Calu3 (cell line): ENCODE measurements around the gene DUSP28. TPM values are rescaled to one million over a fixed set of nuclear protein-coding genes. Genes with fewer than 3 reads are reported as not detected.

ENCODE experiments used
- BruUV-seq: library from RNA; stranded (reverse); fragments of 400-500 nt; replicated peaks from 2 replicates; lab custom pipeline; 2021; lab: Mats Ljungman, UMichigan
- CTCF ChIA-PET: fragments of 300-600 bp; sonication (Branson Sonifier 250); formaldehyde crosslinking; loops from one replicate; lab custom pipeline; 2022; ENCODE audit warnings: antibody characterized with exemption; lab: Charles Lee
- DNase-seq: peaks from one replicate; pipeline ENCODE4 v3.0.0; 2022
- H3K27ac Mint-ChIP-seq: one replicate; pipeline ENCODE4 v1.8.0; 2022; ENCODE audit warnings: mixed read lengths; ENCODE audit not compliant: unreplicated experiment
- H3K27me3 Mint-ChIP-seq: one replicate; pipeline ENCODE4 v1.8.0; 2022; ENCODE audit warnings: mixed read lengths; ENCODE audit not compliant: unreplicated experiment
- H3K36me3 Mint-ChIP-seq: one replicate; pipeline ENCODE4 v1.8.0; 2022; ENCODE audit warnings: mild to moderate bottlenecking, moderate library complexity, mixed read lengths; ENCODE audit not compliant: insufficient read depth, unreplicated experiment
- H3K4me1 Mint-ChIP-seq: one replicate; pipeline ENCODE4 v1.8.0; 2022; ENCODE audit warnings: mild to moderate bottlenecking, low read depth, mixed read lengths; ENCODE audit not compliant: unreplicated experiment
- H3K4me3 Mint-ChIP-seq: one replicate; pipeline ENCODE4 v1.8.0; 2022; ENCODE audit warnings: mild to moderate bottlenecking, low read depth, moderate library complexity, mixed read lengths; ENCODE audit not compliant: unreplicated experiment
- H3K9me3 Mint-ChIP-seq: one replicate; pipeline ENCODE4 v1.8.0; 2022; ENCODE audit warnings: low read depth, mixed read lengths; ENCODE audit not compliant: unreplicated experiment
- intact Hi-C: fragments of 100-400 bp; cut with micrococcal nuclease; formaldehyde crosslinking; loops from one replicate; pipeline ENCODE4 v1.10.0; 2022; ENCODE audit not compliant: unreplicated experiment
- total RNA-seq: library from RNA; stranded (reverse); gene quantifications from 2 replicates; pipeline ENCODE4 v1.2.3, GENCODE V29; 2022
- TF ChIP-seq, protein P1 (sequence below): fragments of 200-600 bp; IDR thresholded peaks from one replicate; pipeline ENCODE4 v1.8.0; 2022; ENCODE audit warnings: antibody characterized with exemption; ENCODE audit not compliant: unreplicated experiment

The DUSP28 gene
- total RNA-seq, 1 experiment from 2014 or later = 8.5 TPM

DNA sequence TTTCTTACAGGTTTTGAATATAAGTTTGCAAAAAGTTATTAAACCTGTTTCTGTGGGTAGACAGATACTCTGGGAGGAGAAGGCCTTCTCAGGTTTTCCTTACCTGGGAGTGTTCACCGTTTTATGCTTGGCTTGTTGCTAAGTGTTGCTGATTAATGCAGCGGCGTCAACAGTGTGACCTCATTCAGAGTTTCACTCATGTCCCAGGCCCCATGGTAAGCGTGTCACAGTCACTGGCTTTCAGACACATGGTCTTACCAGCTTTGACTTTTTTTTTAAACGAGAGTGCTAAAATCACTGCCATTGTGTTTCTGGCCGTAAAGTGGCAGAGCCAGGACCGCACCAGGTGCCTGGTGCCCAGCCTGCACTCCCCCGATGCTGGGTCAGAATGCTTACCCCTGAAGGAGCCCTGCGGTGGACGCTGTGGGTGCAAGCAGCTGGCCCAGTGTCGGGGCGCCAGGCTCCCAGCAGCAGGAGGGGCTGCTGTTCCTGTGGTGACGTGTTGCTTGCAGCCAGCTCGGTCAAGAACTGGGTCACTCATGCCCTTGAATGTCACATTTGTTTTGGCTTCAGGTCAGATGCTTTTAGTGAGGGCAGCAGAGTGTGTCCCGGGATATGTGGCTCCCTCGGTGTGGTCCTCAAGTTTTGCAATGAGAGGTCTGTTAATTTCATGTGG, 29.8 kb downstream of the DUSP28 start:
- no peak overlapping the region for H3K4me3 Mint-ChIP-seq
- no peak overlapping the region for H3K27ac Mint-ChIP-seq
- no peaks in the 10 kb centered on the region for H3K27me3 Mint-ChIP-seq
- CTCF ChIA-PET = interaction anchor here (1.2 kb wide), 1 partner anchor 16 kb away, joined by 3 read pairs; no protein-coding TSS in a partner anchor
- TF ChIP-seq, protein P1, sequence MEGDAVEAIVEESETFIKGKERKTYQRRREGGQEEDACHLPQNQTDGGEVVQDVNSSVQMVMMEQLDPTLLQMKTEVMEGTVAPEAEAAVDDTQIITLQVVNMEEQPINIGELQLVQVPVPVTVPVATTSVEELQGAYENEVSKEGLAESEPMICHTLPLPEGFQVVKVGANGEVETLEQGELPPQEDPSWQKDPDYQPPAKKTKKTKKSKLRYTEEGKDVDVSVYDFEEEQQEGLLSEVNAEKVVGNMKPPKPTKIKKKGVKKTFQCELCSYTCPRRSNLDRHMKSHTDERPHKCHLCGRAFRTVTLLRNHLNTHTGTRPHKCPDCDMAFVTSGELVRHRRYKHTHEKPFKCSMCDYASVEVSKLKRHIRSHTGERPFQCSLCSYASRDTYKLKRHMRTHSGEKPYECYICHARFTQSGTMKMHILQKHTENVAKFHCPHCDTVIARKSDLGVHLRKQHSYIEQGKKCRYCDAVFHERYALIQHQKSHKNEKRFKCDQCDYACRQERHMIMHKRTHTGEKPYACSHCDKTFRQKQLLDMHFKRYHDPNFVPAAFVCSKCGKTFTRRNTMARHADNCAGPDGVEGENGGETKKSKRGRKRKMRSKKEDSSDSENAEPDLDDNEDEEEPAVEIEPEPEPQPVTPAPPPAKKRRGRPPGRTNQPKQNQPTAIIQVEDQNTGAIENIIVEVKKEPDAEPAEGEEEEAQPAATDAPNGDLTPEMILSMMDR = no peak
- no TSS peak for BruUV-seq
- no peaks in the 10 kb centered on the region for H3K9me3 Mint-ChIP-seq
- DNase-seq = no peak
- peaks cover 22% of the 10 kb centered on the region for H3K36me3 Mint-ChIP-seq
- intact Hi-C loops = no loop called here
- H3K4me1 Mint-ChIP-seq = peaks cover 21% of the 10 kb centered on the region

DNA sequence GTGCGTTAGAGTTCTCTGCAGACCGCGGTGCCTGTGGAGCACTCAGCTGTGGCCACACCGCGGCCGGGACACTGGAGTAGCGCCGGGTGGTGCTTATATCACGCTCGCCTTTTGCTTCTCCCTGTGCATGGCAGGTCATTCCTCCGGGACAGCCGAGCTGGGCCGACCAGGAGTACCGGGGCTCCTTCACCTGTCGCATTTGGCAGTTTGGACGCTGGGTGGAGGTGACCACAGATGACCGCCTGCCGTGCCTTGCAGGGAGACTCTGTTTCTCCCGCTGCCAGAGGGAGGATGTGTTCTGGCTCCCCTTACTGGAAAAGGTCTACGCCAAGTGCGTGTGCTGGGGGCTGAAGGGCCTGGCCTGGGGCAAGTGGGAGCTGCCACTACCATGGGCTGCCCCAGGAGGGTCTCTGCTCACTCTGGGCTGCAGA, 30.5 kb downstream of the DUSP28 start:
- BruUV-seq = no TSS peak
- H3K27ac Mint-ChIP-seq = no peak overlapping the region
- CTCF ChIA-PET = no interaction called here
- no peak overlapping the region for H3K4me3 Mint-ChIP-seq
- intact Hi-C loops = no loop called here
- H3K9me3 Mint-ChIP-seq = no peaks in the 10 kb centered on the region
- peaks cover 19% of the 10 kb centered on the region for H3K36me3 Mint-ChIP-seq
- no peaks in the 10 kb centered on the region for H3K27me3 Mint-ChIP-seq
- DNase-seq = no peak
- H3K4me1 Mint-ChIP-seq = peaks cover 19% of the 10 kb centered on the region
- TF ChIP-seq, protein P1 = no peak

DNA sequence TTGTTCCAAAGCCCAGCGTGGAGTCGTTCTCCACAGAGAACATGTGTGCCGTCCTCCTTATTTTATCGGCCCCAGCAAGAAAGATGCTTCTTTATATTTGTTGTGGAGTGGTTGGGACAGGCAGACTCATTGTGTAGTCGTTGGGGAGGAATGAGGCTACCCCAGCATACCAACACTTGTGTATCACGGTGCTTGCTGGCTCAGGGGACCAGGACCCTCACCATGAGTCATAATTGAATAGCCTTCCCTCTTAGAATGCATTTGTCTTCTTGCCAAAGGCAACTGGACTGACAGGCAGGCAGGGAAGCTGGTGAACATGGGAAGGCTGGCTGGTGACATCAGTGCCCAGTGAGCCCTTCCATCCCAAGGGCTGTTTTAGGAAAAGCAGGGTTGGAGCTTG, 31.1 kb downstream of the DUSP28 start:
- peaks cover 14% of the 10 kb centered on the region for H3K36me3 Mint-ChIP-seq
- no TSS peak for BruUV-seq
- H3K4me1 Mint-ChIP-seq = peaks cover 19% of the 10 kb centered on the region
- CTCF ChIA-PET = no interaction called here
- no peak overlapping the region for H3K4me3 Mint-ChIP-seq
- no peaks in the 10 kb centered on the region for H3K9me3 Mint-ChIP-seq
- no peak overlapping the region for H3K27ac Mint-ChIP-seq
- TF ChIP-seq, protein P1 = no peak
- no peak for DNase-seq
- intact Hi-C loops = no loop called here
- no peaks in the 10 kb centered on the region for H3K27me3 Mint-ChIP-seq

DNA sequence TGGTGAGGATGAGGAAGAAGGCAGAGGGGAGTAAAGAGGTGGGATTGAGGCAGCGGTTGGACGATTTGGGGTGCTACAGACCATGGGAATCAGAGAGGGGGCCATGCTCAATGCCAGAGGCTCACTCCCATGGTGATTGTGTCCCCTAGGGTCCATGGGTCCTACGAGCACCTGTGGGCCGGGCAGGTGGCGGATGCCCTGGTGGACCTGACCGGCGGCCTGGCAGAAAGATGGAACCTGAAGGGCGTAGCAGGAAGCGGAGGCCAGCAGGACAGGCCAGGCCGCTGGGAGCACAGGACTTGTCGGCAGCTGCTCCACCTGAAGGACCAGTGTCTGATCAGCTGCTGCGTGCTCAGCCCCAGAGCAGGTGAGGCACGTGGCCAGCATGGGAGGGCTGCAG, 31.6 kb downstream of the DUSP28 start:
- H3K4me3 Mint-ChIP-seq = no peak overlapping the region
- CTCF ChIA-PET = no interaction called here
- no peaks in the 10 kb centered on the region for H3K9me3 Mint-ChIP-seq
- no peaks in the 10 kb centered on the region for H3K27me3 Mint-ChIP-seq
- TF ChIP-seq, protein P1 = no peak
- H3K36me3 Mint-ChIP-seq = peaks cover 9% of the 10 kb centered on the region
- H3K4me1 Mint-ChIP-seq = peaks cover 19% of the 10 kb centered on the region
- no peak for DNase-seq
- H3K27ac Mint-ChIP-seq = no peak overlapping the region
- intact Hi-C loops = no loop called here
- BruUV-seq = no TSS peak
